ENCODE data around the gene IVNS1ABP. TPM values are rescaled to one million over a fixed set of nuclear protein-coding genes. Genes with fewer than 3 reads are reported as not detected.
A peak's percentile ranks its signal among the peaks of the same experiment; 100 is the strongest.

Gene IVNS1ABP
- total and polyA plus RNA-seq, 9 of the 15 experiments (the other 6 are each of a cell fraction or from before 2014, with no cell fraction given): 30.6 to 126 (median 77.7) TPM

DNA sequence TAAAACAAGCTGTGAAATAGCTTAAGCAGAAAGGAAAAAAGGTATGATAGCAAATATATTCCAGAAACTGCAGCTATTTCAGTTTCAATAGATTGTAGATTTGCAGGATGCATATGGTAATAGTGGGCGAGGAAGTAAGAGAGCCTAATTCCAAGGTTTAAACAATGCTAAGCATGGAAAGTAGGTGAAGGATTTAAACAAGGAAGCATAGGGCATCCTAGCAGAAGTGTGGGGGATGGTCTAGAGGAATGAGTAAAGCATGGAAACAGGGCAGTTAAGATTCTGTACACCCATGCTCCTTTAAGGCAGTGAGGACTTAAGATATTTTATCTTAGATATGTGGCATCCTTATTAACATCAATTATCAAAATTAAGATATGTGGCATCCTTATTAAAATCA is 2.6 kb downstream of the IVNS1ABP start (continued):
- 0 out of 4 replicates have a peak, but pooled peaks of 1 of the 2 experiments have one; percentile 62 for TF ChIP-seq HDAC1 (IDR thresholded peaks at IDR 0.05)
- TF ChIP-seq SOX6 (IDR thresholded peaks at IDR 0.05): peak; percentile 44; the same call in 1 of the 2 replicates

DNA sequence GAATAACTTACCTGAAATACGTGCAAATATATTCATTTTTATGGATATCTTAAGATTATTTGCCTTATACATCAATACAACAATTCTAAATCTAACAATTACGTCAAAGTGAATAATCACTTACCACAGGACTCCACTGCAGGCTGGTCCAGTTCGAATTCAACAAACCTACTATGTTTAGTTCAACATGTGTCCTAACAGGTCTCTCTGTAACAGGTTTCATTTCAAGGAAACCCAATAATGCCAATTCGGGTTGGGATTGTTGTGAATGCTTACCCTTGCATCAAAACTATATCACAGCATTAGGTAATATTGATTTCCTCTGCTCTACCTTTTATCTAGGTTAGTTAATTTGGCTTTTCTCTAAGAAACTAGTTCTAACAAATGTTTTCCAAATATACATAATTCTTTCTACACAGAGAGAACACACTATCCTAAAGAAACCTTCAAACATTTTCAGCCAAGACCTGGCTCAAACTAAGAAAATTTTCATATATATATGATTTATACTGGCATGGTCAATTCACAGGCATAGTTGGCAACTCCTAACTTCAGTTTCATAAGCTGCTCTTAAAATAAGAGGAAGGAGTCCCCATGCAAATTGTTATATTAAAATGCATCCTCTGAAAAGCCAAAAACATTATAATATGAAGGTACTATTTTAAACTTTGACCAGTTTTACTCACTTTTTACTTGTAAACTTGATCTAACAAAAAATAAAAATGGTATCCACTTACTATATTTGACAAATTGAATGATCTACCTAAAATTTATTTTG is 4.5 kb downstream of the IVNS1ABP start:
- Histone ChIP-seq H3K9ac (ENCODE audit: insufficient read depth in 1 of 2, low read depth in 2 of 2, low read length in 2 of 2) (peak overlapping the region in 1 of 2 experiments; percentile 89; a peak in 2 of 4 replicates), H2AFZ (ENCODE audit: low read depth, low read length) (no peak overlapping the region), H3K4me3 (no peak overlapping the region), H3K79me2 (ENCODE audit: control insufficient read depth, insufficient read depth, low read length) (peaks cover 87% of the 10 kb centered on the region), H3K36me3 (ENCODE audit: control insufficient read depth, insufficient read depth, low read length) (peaks cover 56% of the 10 kb centered on the region), H3K4me1 (replicated peaks in 1 of 2; ENCODE audit: control insufficient read depth in 2 of 2, insufficient read depth in 2 of 2, low read length in 2 of 2) (peaks cover 14 to 27% of the 10 kb centered on the region in 2 experiments; a peak in 4 of 5 replicates), H3K9me1 (ENCODE audit: control insufficient read depth, insufficient read depth, low read length) (no peaks in the 10 kb centered on the region), H3K4me2 (ENCODE audit: insufficient read depth, low read length) (peak overlapping the region; percentile 8; the same call in 1 of the 2 replicates), H3K27ac (ENCODE audit: extremely low read depth, low read depth, low read length) (no peak overlapping the region), H3K9me3 (replicated peaks; ENCODE audit: control insufficient read depth, insufficient read depth, low read depth, low read length) (no peaks in the 10 kb centered on the region), H4K20me1 (replicated peaks; ENCODE audit: control insufficient read depth, insufficient read depth, low read length) (peaks cover 29% of the 10 kb centered on the region), H3K27me3 (ENCODE audit: control insufficient read depth in 2 of 2, insufficient read depth in 2 of 2, low read length in 2 of 2) (no peaks in the 10 kb centered on the region)
- intact Hi-C loops (cut with micrococcal nuclease): loop anchor here (10.0 kb wide), 4 partner anchors 108 to 802 kb away; partner anchors contain the start of genes EDEM3 and RNF2
- BruUV-seq (replicated peaks): no TSS peak
- FAIRE-seq (no peak), DNase-seq (ENCODE audit: extremely low read depth in 1 of 4, low spot score in 3 of 4) (no peak), ATAC-seq (no peak)
- 75% methylated on average over 4 of the region's 4 CpGs for WGBS (ENCODE audit: insufficient coverage, low coverage, missing lambda C conversion rate)
- POLR2A ChIA-PET: interaction anchor here (0.6 to 2.0 kb wide), 4 partner anchors 8 to 136 kb away, joined by 3 to 7 read pairs (median 4); no protein-coding TSS in a partner anchor
- in situ Hi-C loops (cut with MboI): no loop called here
- CTCF ChIA-PET (ENCODE audit: low intra/inter-chr PET ratio): no interaction called here
- no peak for TF ChIP-seq ZFX (CRISPR knock-in tag; IDR thresholded peaks at IDR 0.05)
- TF ChIP-seq, protein P1, sequence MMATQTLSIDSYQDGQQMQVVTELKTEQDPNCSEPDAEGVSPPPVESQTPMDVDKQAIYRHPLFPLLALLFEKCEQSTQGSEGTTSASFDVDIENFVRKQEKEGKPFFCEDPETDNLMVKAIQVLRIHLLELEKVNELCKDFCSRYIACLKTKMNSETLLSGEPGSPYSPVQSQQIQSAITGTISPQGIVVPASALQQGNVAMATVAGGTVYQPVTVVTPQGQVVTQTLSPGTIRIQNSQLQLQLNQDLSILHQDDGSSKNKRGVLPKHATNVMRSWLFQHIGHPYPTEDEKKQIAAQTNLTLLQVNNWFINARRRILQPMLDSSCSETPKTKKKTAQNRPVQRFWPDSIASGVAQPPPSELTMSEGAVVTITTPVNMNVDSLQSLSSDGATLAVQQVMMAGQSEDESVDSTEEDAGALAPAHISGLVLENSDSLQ (IDR thresholded peaks at IDR 0.05): no peak
- TF ChIP-seq HNRNPLL (IDR thresholded peaks at IDR 0.05; ENCODE audit: low read depth, low read length, poor library complexity, severe bottlenecking): no peak
- no peak for TF ChIP-seq ZNF764 (CRISPR knock-in tag; IDR thresholded peaks at IDR 0.05; ENCODE audit: low read depth)
- no peak for TF ChIP-seq FOS (IDR thresholded peaks at IDR 0.05; ENCODE audit: extremely low read depth, insufficient read length)
